WTC11 (cell line): ENCODE measurements around the gene HCRT. TPM values are rescaled to one million over a fixed set of nuclear protein-coding genes. Genes with fewer than 3 reads are reported as not detected.

Experiments used
- ATAC-seq: fragments of 200-7000 bp; cut with Tn5 transposase; 2 replicates; pipeline ENCODE4 v1.10.0; 2021; ENCODE audit warnings: mild to moderate bottlenecking, moderate library complexity
- CTCF ChIA-PET: fragments of 300-600 bp; sonication (Branson Sonifier 250); formaldehyde crosslinking; loops from one replicate; lab custom pipeline; 2021; ENCODE audit warnings: antibody characterized with exemption; lab: Charles Lee
- POLR2A ChIA-PET: fragments of 350-600 bp; sonication (Branson Sonifier 250); formaldehyde crosslinking; loops from one replicate; lab custom pipeline; 2021; ENCODE audit warnings: antibody characterized with exemption; lab: Charles Lee
- DNase-seq: peaks from one replicate; pipeline ENCODE4 v3.0.0; 2021; ENCODE audit warnings: low spot score
- H3K27ac Mint-ChIP-seq: 2 replicates; pipeline ENCODE4 v1.8.0; 2021; ENCODE audit warnings: mixed read lengths
- H3K27me3 Mint-ChIP-seq: 2 replicates; pipeline ENCODE4 v1.8.0; 2021; ENCODE audit warnings: low read depth, mild to moderate bottlenecking, moderate library complexity, mixed read lengths
- H3K36me3 Mint-ChIP-seq: 2 replicates; pipeline ENCODE4 v1.8.0; 2021; ENCODE audit warnings: mixed read lengths
- H3K4me1 Mint-ChIP-seq: 2 replicates; pipeline ENCODE4 v1.8.0; 2022; ENCODE audit warnings: mixed read lengths
- H3K4me3 Mint-ChIP-seq: 2 replicates; pipeline ENCODE4 v1.8.0; 2021; ENCODE audit warnings: mild to moderate bottlenecking, moderate library complexity, mixed read lengths
- H3K9me3 Mint-ChIP-seq: 2 replicates; pipeline ENCODE4 v1.8.0; 2021; ENCODE audit warnings: mixed read lengths
- ELF4 ChIP-seq: sonication (generic); formaldehyde crosslinking; IDR thresholded peaks from 2 replicates; pipeline ENCODE4 v1.8.1; 2022; ENCODE audit warnings: low read depth, mild to moderate bottlenecking, moderate library complexity, missing genetic modification reagents
- ETV6 ChIP-seq: sonication (generic); formaldehyde crosslinking; IDR thresholded peaks from 2 replicates; pipeline ENCODE4 v1.8.1; 2022; ENCODE audit warnings: mild to moderate bottlenecking, missing genetic modification reagents
- FOXJ3 ChIP-seq: sonication (generic); formaldehyde crosslinking; IDR thresholded peaks from 2 replicates; pipeline ENCODE4 v1.9.0; 2021; ENCODE audit warnings: missing genetic modification reagents, mild to moderate bottlenecking, borderline replicate concordance
- FOXK1 ChIP-seq: sonication (generic); formaldehyde crosslinking; IDR thresholded peaks from 2 replicates; pipeline ENCODE4 v1.8.0; 2022; ENCODE audit warnings: mild to moderate bottlenecking, moderate library complexity, missing genetic modification reagents
- HMGXB4 ChIP-seq: sonication (generic); formaldehyde crosslinking; IDR thresholded peaks from 2 replicates; pipeline ENCODE4 v1.8.1; 2023; ENCODE audit warnings: mild to moderate bottlenecking, moderate library complexity, missing genetic modification reagents
- MXD4 ChIP-seq: fragments of 250-450 bp; sonication (Bioruptor Pico); IDR thresholded peaks from 2 replicates; pipeline ENCODE4 v1.8.0; 2021; ENCODE audit warnings: mild to moderate bottlenecking, moderate library complexity, borderline replicate concordance
- MYBL2 ChIP-seq: sonication (generic); formaldehyde crosslinking; IDR thresholded peaks from 2 replicates; pipeline ENCODE4 v1.8.1; 2023; ENCODE audit warnings: mild to moderate bottlenecking, moderate library complexity, missing genetic modification reagents
- NFATC4 ChIP-seq: fragments of 250-450 bp; sonication (Bioruptor Pico); IDR thresholded peaks from 2 replicates; pipeline ENCODE4 v1.9.0; 2021; ENCODE audit warnings: mild to moderate bottlenecking
- NR3C1 ChIP-seq: sonication (generic); formaldehyde crosslinking; conservative IDR thresholded peaks from 2 replicates; pipeline ENCODE4 v1.8.1; 2023; ENCODE audit warnings: low read depth, mild to moderate bottlenecking, missing genetic modification reagents
- OVOL2 ChIP-seq: fragments of 250-450 bp; sonication (Bioruptor Pico); IDR thresholded peaks from 2 replicates; pipeline ENCODE4 v1.9.0; 2021; ENCODE audit warnings: mild to moderate bottlenecking, borderline replicate concordance
- TEAD4 ChIP-seq: sonication (generic); formaldehyde crosslinking; IDR thresholded peaks from 2 replicates; pipeline ENCODE4 v1.8.0; 2022; ENCODE audit warnings: mild to moderate bottlenecking, missing genetic modification reagents
- USF2 ChIP-seq: sonication (generic); formaldehyde crosslinking; IDR thresholded peaks from 2 replicates; pipeline ENCODE4 v1.8.1; 2023; ENCODE audit warnings: mild to moderate bottlenecking, missing genetic modification reagents, moderate library complexity
- ZBTB21 ChIP-seq: sonication (generic); formaldehyde crosslinking; IDR thresholded peaks from 2 replicates; pipeline ENCODE4 v1.8.1; 2023; ENCODE audit warnings: mild to moderate bottlenecking, missing genetic modification reagents, borderline replicate concordance
- ZNF396 ChIP-seq: fragments of 250-450 bp; sonication (Bioruptor Pico); IDR thresholded peaks from 2 replicates; pipeline ENCODE4 v1.8.0; 2021; ENCODE audit warnings: mild to moderate bottlenecking, moderate library complexity, borderline replicate concordance
- ZNF423 ChIP-seq: fragments of 250-450 bp; sonication (Bioruptor Pico); IDR thresholded peaks from 2 replicates; pipeline ENCODE4 v2.1.2; 2022; ENCODE audit warnings: mild to moderate bottlenecking, moderate library complexity
- ZNF425 ChIP-seq: fragments of 250-450 bp; sonication (Bioruptor Pico); conservative IDR thresholded peaks from 2 replicates; pipeline ENCODE4 v1.9.0; 2021; ENCODE audit warnings: mild to moderate bottlenecking
- total RNA-seq: library from RNA; stranded (reverse); gene quantifications from 3 replicates; pipeline ENCODE4 v1.2.3, GENCODE V29; 2021
- TF ChIP-seq, protein P1 (sequence below): sonication (generic); formaldehyde crosslinking; IDR thresholded peaks from 2 replicates; pipeline ENCODE4 v1.8.0; 2022; ENCODE audit warnings: mild to moderate bottlenecking, missing genetic modification reagents
- TF ChIP-seq, protein P2 (sequence below): sonication (generic); formaldehyde crosslinking; IDR thresholded peaks from 2 replicates; pipeline ENCODE4 v1.8.0; 2022; ENCODE audit warnings: mild to moderate bottlenecking, missing genetic modification reagents
- TF ChIP-seq, protein P3 (sequence below): sonication (generic); formaldehyde crosslinking; IDR thresholded peaks from 2 replicates; pipeline ENCODE4 v1.8.1; 2022; ENCODE audit warnings: low read depth, missing genetic modification reagents, borderline replicate concordance
- TF ChIP-seq, protein P4 (sequence below): fragments of 250-450 bp; sonication (Bioruptor Pico); IDR thresholded peaks from 2 replicates; pipeline ENCODE4 v1.9.0; 2021; ENCODE audit warnings: mild to moderate bottlenecking
- TF ChIP-seq, protein P5 (sequence below): sonication (generic); formaldehyde crosslinking; IDR thresholded peaks from 2 replicates; pipeline ENCODE4 v1.8.0; 2023; ENCODE audit warnings: missing genetic modification reagents
- TF ChIP-seq, protein P6 (sequence below): sonication (generic); formaldehyde crosslinking; IDR thresholded peaks from 2 replicates; pipeline ENCODE4 v1.8.1; 2022; ENCODE audit warnings: mild to moderate bottlenecking, missing genetic modification reagents, moderate library complexity, borderline replicate concordance

The HCRT gene
- total RNA-seq, 1 experiment from 2014 or later = not detected

GRCh38 chr17:42180411-42180921 is 4.8 kb downstream of the HCRT start:
- ChIA-PET POLR2A (interaction anchor here (0.6 to 0.7 kb wide), 3 partner anchors 60 to 74 kb away, joined by 3 to 4 read pairs (median 4); no protein-coding TSS in a partner anchor), CTCF (interaction anchor here (0.8 to 3.7 kb wide), 32 partner anchors 9 to 355 kb away, joined by 3 to 33 read pairs (median 5); partner anchors contain the start of genes ACLY, CAVIN1, GHDC and HSPB9)
- Mint-ChIP-seq H3K9me3 (no peaks in the 10 kb centered on the region), H3K4me3 (peak overlapping the region; percentile 76), H3K27ac (no peak overlapping the region), H3K4me1 (peaks cover 28% of the 10 kb centered on the region), H3K27me3 (peaks cover 58% of the 10 kb centered on the region), H3K36me3 (no peaks in the 10 kb centered on the region)
- DNase-seq (peak; percentile 36), ATAC-seq (peak; percentile 17)
- TF ChIP-seq ETV6 (0 out of 2 replicates have a peak, but pooled peaks have one; percentile 33), NFATC4 (no peak)
- TF ChIP-seq, protein P1, sequence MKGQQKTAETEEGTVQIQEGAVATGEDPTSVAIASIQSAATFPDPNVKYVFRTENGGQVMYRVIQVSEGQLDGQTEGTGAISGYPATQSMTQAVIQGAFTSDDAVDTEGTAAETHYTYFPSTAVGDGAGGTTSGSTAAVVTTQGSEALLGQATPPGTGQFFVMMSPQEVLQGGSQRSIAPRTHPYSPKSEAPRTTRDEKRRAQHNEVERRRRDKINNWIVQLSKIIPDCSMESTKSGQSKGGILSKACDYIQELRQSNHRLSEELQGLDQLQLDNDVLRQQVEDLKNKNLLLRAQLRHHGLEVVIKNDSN (CRISPR knock-in tag) = no peak

DNA sequence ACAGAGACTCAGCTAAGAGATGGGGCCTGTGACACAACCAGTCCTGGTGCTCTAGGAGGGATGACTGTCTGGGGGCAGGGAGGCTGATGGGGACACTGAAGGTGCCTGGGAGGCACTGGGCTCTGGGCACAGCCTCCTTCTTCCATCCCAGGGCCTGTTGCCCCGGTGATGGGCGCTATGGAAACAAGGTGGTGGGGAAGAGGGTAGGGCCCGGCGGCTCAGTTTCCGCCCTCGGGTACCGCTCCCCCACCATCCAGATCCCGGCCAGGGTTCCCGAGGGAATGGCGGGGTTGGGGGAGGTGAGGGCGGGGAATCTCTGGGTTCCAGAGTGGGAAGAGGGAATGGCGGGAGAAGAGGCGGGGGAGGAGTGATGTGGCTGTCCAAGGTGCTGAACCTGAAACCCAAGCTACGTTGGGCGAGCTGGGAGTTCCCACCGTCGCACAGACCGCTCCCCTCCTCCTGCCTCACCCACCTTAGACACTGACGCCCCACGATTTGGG is 5.3 kb downstream of the HCRT start:
- H3K4me3 Mint-ChIP-seq = peak overlapping the region; percentile 76
- CTCF ChIA-PET = interaction anchor here (0.6 to 3.7 kb wide), 28 partner anchors 9 to 356 kb away, joined by 3 to 33 read pairs (median 5); partner anchors contain the start of genes CAVIN1, DNAJC7, HSPB9 and KAT2A
- TF ChIP-seq ELF4 (no peak), TEAD4 (CRISPR knock-in tag) (peak; percentile 73; the same call in 1 of the 2 replicates), MYBL2 (CRISPR knock-in tag) (0 out of 2 replicates have a peak, but pooled peaks have one; percentile 68), USF2 (CRISPR knock-in tag) (no peak), HMGXB4 (CRISPR knock-in tag) (0 out of 2 replicates have a peak, but pooled peaks have one; percentile 22), ZNF396 (CRISPR knock-in tag) (no peak), ZNF423 (CRISPR knock-in tag) (no peak), ZNF425 (CRISPR knock-in tag) (no peak), FOXK1 (CRISPR knock-in tag) (peak; percentile 84; the same call in 1 of the 2 replicates), FOXJ3 (no peak), ZBTB21 (CRISPR knock-in tag) (no peak), NFATC4 (no peak), MXD4 (no peak), OVOL2 (CRISPR knock-in tag) (no peak), NR3C1 (CRISPR knock-in tag) (no peak)
- TF ChIP-seq, protein P2, sequence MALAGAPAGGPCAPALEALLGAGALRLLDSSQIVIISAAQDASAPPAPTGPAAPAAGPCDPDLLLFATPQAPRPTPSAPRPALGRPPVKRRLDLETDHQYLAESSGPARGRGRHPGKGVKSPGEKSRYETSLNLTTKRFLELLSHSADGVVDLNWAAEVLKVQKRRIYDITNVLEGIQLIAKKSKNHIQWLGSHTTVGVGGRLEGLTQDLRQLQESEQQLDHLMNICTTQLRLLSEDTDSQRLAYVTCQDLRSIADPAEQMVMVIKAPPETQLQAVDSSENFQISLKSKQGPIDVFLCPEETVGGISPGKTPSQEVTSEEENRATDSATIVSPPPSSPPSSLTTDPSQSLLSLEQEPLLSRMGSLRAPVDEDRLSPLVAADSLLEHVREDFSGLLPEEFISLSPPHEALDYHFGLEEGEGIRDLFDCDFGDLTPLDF = no peak
- TF ChIP-seq, protein P3, sequence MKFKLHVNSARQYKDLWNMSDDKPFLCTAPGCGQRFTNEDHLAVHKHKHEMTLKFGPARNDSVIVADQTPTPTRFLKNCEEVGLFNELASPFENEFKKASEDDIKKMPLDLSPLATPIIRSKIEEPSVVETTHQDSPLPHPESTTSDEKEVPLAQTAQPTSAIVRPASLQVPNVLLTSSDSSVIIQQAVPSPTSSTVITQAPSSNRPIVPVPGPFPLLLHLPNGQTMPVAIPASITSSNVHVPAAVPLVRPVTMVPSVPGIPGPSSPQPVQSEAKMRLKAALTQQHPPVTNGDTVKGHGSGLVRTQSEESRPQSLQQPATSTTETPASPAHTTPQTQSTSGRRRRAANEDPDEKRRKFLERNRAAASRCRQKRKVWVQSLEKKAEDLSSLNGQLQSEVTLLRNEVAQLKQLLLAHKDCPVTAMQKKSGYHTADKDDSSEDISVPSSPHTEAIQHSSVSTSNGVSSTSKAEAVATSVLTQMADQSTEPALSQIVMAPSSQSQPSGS (CRISPR knock-in tag) = no peak
- TF ChIP-seq, protein P4, sequence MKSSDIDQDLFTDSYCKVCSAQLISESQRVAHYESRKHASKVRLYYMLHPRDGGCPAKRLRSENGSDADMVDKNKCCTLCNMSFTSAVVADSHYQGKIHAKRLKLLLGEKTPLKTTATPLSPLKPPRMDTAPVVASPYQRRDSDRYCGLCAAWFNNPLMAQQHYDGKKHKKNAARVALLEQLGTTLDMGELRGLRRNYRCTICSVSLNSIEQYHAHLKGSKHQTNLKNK (CRISPR knock-in tag) = no peak
- TF ChIP-seq, protein P5, sequence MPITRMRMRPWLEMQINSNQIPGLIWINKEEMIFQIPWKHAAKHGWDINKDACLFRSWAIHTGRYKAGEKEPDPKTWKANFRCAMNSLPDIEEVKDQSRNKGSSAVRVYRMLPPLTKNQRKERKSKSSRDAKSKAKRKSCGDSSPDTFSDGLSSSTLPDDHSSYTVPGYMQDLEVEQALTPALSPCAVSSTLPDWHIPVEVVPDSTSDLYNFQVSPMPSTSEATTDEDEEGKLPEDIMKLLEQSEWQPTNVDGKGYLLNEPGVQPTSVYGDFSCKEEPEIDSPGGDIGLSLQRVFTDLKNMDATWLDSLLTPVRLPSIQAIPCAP (CRISPR knock-in tag) = 0 out of 2 replicates have a peak, but pooled peaks have one; percentile 47
- TF ChIP-seq, protein P6, sequence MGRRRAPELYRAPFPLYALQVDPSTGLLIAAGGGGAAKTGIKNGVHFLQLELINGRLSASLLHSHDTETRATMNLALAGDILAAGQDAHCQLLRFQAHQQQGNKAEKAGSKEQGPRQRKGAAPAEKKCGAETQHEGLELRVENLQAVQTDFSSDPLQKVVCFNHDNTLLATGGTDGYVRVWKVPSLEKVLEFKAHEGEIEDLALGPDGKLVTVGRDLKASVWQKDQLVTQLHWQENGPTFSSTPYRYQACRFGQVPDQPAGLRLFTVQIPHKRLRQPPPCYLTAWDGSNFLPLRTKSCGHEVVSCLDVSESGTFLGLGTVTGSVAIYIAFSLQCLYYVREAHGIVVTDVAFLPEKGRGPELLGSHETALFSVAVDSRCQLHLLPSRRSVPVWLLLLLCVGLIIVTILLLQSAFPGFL (CRISPR knock-in tag) = 0 out of 2 replicates have a peak, but pooled peaks have one; percentile 59

More for the DNA sequence above, 5.3 kb downstream of the HCRT start:
- POLR2A ChIA-PET = no interaction called here
- no peaks in the 10 kb centered on the region for H3K36me3 Mint-ChIP-seq
- peak; percentile 54 for ATAC-seq
- no peak overlapping the region for H3K27ac Mint-ChIP-seq
- H3K27me3 Mint-ChIP-seq = peaks cover 53% of the 10 kb centered on the region
- peak; percentile 85 for DNase-seq
- peaks cover 25% of the 10 kb centered on the region for H3K4me1 Mint-ChIP-seq
- H3K9me3 Mint-ChIP-seq = no peaks in the 10 kb centered on the region
